ENCODE data around the gene CCDC126.
"Not testable (repeated sequence)": the region's sequence is repeated elsewhere in the genome, so short reads cannot be mapped to it uniquely, and the experiment has no call there.

Gene CCDC126

GRCh38 chr7:23597094-23598091 is at the start of gene CCDC126:
Gene CCDC126 (plus strand): TSS chr7:23597382. CDS start chr7:23611316, 13,934 bp downstream.
- H3K27ac ChIP-seq (ENCODE audit: low read depth, low read length), result no peak within 1 kb of the TSS; the same call in 1 of the 2 replicates

GRCh38 chr7:23547662-23548061 is 49.5 kb upstream of the CCDC126 start:
- H3K4me3 ChIP-seq (ENCODE audit: low read depth, low read length), result no peak overlapping the region
- no peaks in the 10 kb centered on the region for H3K36me3 ChIP-seq (ENCODE audit: control insufficient read depth, insufficient read depth, low read length)
- H3K9me3 ChIP-seq (ENCODE audit: control insufficient read depth, insufficient read depth, low read depth, low read length), result peaks cover 3% of the 10 kb centered on the region; the same call in 1 of the 2 replicates
- no peak overlapping the region for H3K27ac ChIP-seq (ENCODE audit: low read depth, low read length)
- no peak overlapping the region for H3K9ac ChIP-seq (ENCODE audit: low read length)
- no peaks in the 10 kb centered on the region for H3K27me3 ChIP-seq (ENCODE audit: control insufficient read depth, insufficient read depth, low read length)
- H3K4me1 ChIP-seq (ENCODE audit: control insufficient read depth, insufficient read depth, low read length), result no peaks in the 10 kb centered on the region

More at GRCh38 chr7:23597094-23598091, at the start of gene CCDC126:
- peaks cover 21% of the 10 kb centered on the region for H3K4me1 ChIP-seq (ENCODE audit: control insufficient read depth, insufficient read depth, low read length)
- H3K9ac ChIP-seq (ENCODE audit: low read length), result peak within 1 kb of the TSS; percentile 67
- no peaks in the 10 kb centered on the region for H3K9me3 ChIP-seq (ENCODE audit: control insufficient read depth, insufficient read depth, low read depth, low read length)
- H3K36me3 ChIP-seq (ENCODE audit: control insufficient read depth, insufficient read depth, low read length), result no peaks in the 10 kb centered on the region
- peak within 1 kb of the TSS; percentile 77 for H3K4me3 ChIP-seq (ENCODE audit: low read depth, low read length)
- peaks cover 13% of the 10 kb centered on the region for H3K27me3 ChIP-seq (ENCODE audit: control insufficient read depth, insufficient read depth, low read length)

GRCh38 chr7:23558303-23558702 is 38.9 kb upstream of the CCDC126 start:
- Histone ChIP-seq H3K9me3 (ENCODE audit: control insufficient read depth, insufficient read depth, low read depth, low read length) (no peaks in the 10 kb centered on the region), H3K27ac (ENCODE audit: low read depth, low read length) (no peak overlapping the region), H3K9ac (ENCODE audit: low read length) (no peak overlapping the region), H3K36me3 (ENCODE audit: control insufficient read depth, insufficient read depth, low read length) (no peaks in the 10 kb centered on the region), H3K27me3 (ENCODE audit: control insufficient read depth, insufficient read depth, low read length) (no peaks in the 10 kb centered on the region), H3K4me1 (ENCODE audit: control insufficient read depth, insufficient read depth, low read length) (no peaks in the 10 kb centered on the region), H3K4me3 (ENCODE audit: low read depth, low read length) (no peak overlapping the region)

- Histone ChIP-seq H3K27ac (ENCODE audit: low read depth, low read length) (no peak overlapping the region), H3K4me1 (ENCODE audit: control insufficient read depth, insufficient read depth, low read length) (0 out of 2 replicates have a peak, but pooled peaks cover 3% of the 10 kb centered on the region), H3K4me3 (ENCODE audit: low read depth, low read length) (no peak overlapping the region), H3K9me3 (ENCODE audit: control insufficient read depth, insufficient read depth, low read depth, low read length) (no peaks in the 10 kb centered on the region), H3K36me3 (ENCODE audit: control insufficient read depth, insufficient read depth, low read length) (no peaks in the 10 kb centered on the region), H3K27me3 (ENCODE audit: control insufficient read depth, insufficient read depth, low read length) (no peaks in the 10 kb centered on the region), H3K9ac (ENCODE audit: low read length) (no peak overlapping the region)
Measured at GRCh38 chr7:23570592-23571200, 26.5 kb upstream of the CCDC126 start.

- H3K36me3 ChIP-seq (ENCODE audit: control insufficient read depth, insufficient read depth, low read length); H3K4me3 ChIP-seq (ENCODE audit: low read depth, low read length); H3K27me3 ChIP-seq (ENCODE audit: control insufficient read depth, insufficient read depth, low read length); H3K4me1 ChIP-seq (ENCODE audit: control insufficient read depth, insufficient read depth, low read length); H3K9me3 ChIP-seq (ENCODE audit: control insufficient read depth, insufficient read depth, low read depth, low read length); H3K27ac ChIP-seq (ENCODE audit: low read depth, low read length); H3K9ac ChIP-seq (ENCODE audit: low read length): not testable (repeated sequence)
Measured at GRCh38 chr7:23581975-23582374, 15.2 kb upstream of the CCDC126 start.

GRCh38 chr7:23585304-23585703 is 11.9 kb upstream of the CCDC126 start:
- not testable (repeated sequence) for H3K36me3 ChIP-seq (ENCODE audit: control insufficient read depth, insufficient read depth, low read length); H3K4me3 ChIP-seq (ENCODE audit: low read depth, low read length); H3K27me3 ChIP-seq (ENCODE audit: control insufficient read depth, insufficient read depth, low read length); H3K9me3 ChIP-seq (ENCODE audit: control insufficient read depth, insufficient read depth, low read depth, low read length); H3K4me1 ChIP-seq (ENCODE audit: control insufficient read depth, insufficient read depth, low read length); H3K9ac ChIP-seq (ENCODE audit: low read length); H3K27ac ChIP-seq (ENCODE audit: low read depth, low read length)

GRCh38 chr7:23586159-23586558 is 11.0 kb upstream of the CCDC126 start:
- Histone ChIP-seq H3K4me1 (ENCODE audit: control insufficient read depth, insufficient read depth, low read length) (no peaks in the 10 kb centered on the region), H3K27me3 (ENCODE audit: control insufficient read depth, insufficient read depth, low read length) (no peaks in the 10 kb centered on the region), H3K9ac (ENCODE audit: low read length) (no peak overlapping the region), H3K36me3 (ENCODE audit: control insufficient read depth, insufficient read depth, low read length) (no peaks in the 10 kb centered on the region), H3K9me3 (ENCODE audit: control insufficient read depth, insufficient read depth, low read depth, low read length) (no peaks in the 10 kb centered on the region), H3K27ac (ENCODE audit: low read depth, low read length) (no peak overlapping the region), H3K4me3 (ENCODE audit: low read depth, low read length) (no peak overlapping the region)

- no peak overlapping the region for H3K4me3 ChIP-seq (ENCODE audit: low read depth, low read length)
- H3K4me1 ChIP-seq (ENCODE audit: control insufficient read depth, insufficient read depth, low read length), result no peaks in the 10 kb centered on the region
- no peaks in the 10 kb centered on the region for H3K36me3 ChIP-seq (ENCODE audit: control insufficient read depth, insufficient read depth, low read length)
- no peak overlapping the region for H3K9ac ChIP-seq (ENCODE audit: low read length)
- no peak overlapping the region for H3K27ac ChIP-seq (ENCODE audit: low read depth, low read length)
- H3K27me3 ChIP-seq (ENCODE audit: control insufficient read depth, insufficient read depth, low read length), result no peaks in the 10 kb centered on the region
- no peaks in the 10 kb centered on the region for H3K9me3 ChIP-seq (ENCODE audit: control insufficient read depth, insufficient read depth, low read depth, low read length)
Measured at GRCh38 chr7:23590529-23590928, 6.7 kb upstream of the CCDC126 start.

- Histone ChIP-seq H3K27ac (ENCODE audit: low read depth, low read length) (no peak overlapping the region), H3K9me3 (ENCODE audit: control insufficient read depth, insufficient read depth, low read depth, low read length) (no peaks in the 10 kb centered on the region), H3K4me1 (ENCODE audit: control insufficient read depth, insufficient read depth, low read length) (peaks cover 5% of the 10 kb centered on the region), H3K4me3 (ENCODE audit: low read depth, low read length) (no peak overlapping the region), H3K27me3 (ENCODE audit: control insufficient read depth, insufficient read depth, low read length) (peaks cover 13% of the 10 kb centered on the region), H3K36me3 (ENCODE audit: control insufficient read depth, insufficient read depth, low read length) (no peaks in the 10 kb centered on the region), H3K9ac (ENCODE audit: low read length) (no peak overlapping the region)
Measured at GRCh38 chr7:23593706-23594105, 3.5 kb upstream of the CCDC126 start.

- Histone ChIP-seq H3K27me3 (ENCODE audit: control insufficient read depth, insufficient read depth, low read length) (peaks cover 13% of the 10 kb centered on the region), H3K9me3 (ENCODE audit: control insufficient read depth, insufficient read depth, low read depth, low read length) (no peaks in the 10 kb centered on the region), H3K27ac (ENCODE audit: low read depth, low read length) (no peak overlapping the region), H3K9ac (ENCODE audit: low read length) (no peak overlapping the region), H3K4me3 (ENCODE audit: low read depth, low read length) (no peak overlapping the region), H3K36me3 (ENCODE audit: control insufficient read depth, insufficient read depth, low read length) (no peaks in the 10 kb centered on the region), H3K4me1 (ENCODE audit: control insufficient read depth, insufficient read depth, low read length) (peaks cover 16% of the 10 kb centered on the region)
Measured at GRCh38 chr7:23594879-23595604, 2.1 kb upstream of the CCDC126 start.

Measured in HUES6 (cell line).